Skeletal muscle cell (primary cell): Measurements from ENCODE around the gene USP11.

Source experiments
- DNase-seq: peaks from one replicate; pipeline ENCODE4 v3.0.0-alpha.2; 2010; ENCODE audit warnings: low read depth
- H3K4me3 ChIP-seq: 2 replicates; pipeline ENCODE4 v1.5.1; 2011; ENCODE audit warnings: low read depth, mild to moderate bottlenecking, control low read depth, low read length, moderate library complexity

The USP11 gene

GRCh38 chrX:47201345-47201944 is 31.4 kb upstream of the USP11 start:
- DNase-seq, result no peak
- H3K4me3 ChIP-seq, result no peak overlapping the region

DNA sequence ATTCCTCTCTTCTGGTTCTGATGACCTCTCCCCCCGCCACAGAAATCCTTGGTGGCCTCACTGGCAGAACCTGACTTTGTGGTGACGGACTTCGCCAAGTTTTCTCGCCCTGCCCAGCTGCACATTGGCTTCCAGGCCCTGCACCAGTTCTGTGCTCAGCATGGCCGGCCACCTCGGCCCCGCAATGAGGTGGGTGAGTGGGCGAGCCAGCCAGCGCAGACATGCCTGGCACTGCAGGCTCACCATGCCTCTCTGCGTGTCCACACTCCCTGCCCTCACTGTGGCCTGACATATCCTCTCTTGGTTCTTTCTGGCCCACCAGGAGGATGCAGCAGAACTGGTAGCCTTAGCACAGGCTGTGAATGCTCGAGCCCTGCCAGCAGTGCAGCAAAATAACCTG is 30.5 kb upstream of the USP11 start:
- no peak for DNase-seq

DNA sequence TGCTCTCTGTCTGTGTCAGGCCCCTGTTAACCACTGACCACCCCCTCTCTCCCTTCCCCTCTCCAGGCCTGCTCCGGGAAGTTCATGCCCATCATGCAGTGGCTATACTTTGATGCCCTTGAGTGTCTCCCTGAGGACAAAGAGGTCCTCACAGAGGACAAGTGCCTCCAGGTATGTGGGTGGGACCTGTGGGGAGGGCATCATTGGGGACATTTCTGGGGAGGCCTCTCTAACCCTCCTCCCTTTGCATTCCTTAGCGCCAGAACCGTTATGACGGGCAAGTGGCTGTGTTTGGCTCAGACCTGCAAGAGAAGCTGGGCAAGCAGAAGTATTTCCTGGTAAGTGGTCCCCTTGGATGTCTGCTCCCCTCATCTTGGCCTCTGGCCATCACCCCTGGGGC is 29.9 kb upstream of the USP11 start:
- no peak for DNase-seq

More for the DNA sequence above, 30.5 kb upstream of the USP11 start:
- no peak overlapping the region for H3K4me3 ChIP-seq

DNA sequence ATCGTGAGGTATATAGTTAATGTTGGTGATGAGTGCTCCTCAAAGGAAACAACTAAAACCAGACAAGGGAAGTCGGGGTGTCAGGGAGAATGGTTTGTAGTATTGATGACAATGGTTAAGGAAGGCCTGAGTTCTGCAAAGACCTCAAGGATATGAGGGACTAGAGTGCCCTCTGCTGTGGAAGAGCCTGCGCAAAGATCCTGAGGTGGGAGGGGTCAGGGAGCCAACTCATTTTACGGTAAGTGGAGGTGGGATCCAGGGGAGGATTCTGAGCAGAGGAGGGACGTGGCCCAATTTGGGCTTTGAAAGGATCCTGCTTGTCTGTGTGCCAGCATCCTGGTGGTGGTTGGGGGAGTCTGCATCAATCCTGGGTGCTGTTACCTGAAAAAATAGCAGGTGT is 27.8 kb upstream of the USP11 start:
- DNase-seq, result no peak
- no peak overlapping the region for H3K4me3 ChIP-seq

More for the DNA sequence above, 29.9 kb upstream of the USP11 start:
- H3K4me3 ChIP-seq, result no peak overlapping the region

GRCh38 chrX:47206316-47206715 is 26.5 kb upstream of the USP11 start:
- no peak overlapping the region for H3K4me3 ChIP-seq
- DNase-seq, result no peak

DNA sequence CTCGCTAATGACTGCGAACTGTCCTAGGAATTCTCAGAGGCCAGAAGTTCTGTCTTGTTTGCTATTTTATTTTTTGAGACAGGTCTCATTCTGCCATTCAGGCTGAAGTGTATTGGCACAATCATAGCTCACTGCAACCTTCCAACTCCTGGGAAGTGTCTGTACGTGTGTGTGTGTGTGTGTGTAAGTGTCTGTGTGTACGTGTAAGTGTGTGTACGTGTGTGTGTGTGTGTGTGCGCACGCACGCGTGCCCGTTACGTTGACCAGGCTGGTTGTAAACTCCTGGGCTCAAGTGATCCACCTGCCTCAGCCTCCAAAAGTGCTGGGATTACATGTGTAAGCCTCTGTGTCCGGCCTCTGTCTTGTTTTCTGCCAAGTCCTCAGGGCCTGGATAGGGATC is 24.7 kb upstream of the USP11 start:
- DNase-seq, result no peak
- no peak overlapping the region for H3K4me3 ChIP-seq

DNA sequence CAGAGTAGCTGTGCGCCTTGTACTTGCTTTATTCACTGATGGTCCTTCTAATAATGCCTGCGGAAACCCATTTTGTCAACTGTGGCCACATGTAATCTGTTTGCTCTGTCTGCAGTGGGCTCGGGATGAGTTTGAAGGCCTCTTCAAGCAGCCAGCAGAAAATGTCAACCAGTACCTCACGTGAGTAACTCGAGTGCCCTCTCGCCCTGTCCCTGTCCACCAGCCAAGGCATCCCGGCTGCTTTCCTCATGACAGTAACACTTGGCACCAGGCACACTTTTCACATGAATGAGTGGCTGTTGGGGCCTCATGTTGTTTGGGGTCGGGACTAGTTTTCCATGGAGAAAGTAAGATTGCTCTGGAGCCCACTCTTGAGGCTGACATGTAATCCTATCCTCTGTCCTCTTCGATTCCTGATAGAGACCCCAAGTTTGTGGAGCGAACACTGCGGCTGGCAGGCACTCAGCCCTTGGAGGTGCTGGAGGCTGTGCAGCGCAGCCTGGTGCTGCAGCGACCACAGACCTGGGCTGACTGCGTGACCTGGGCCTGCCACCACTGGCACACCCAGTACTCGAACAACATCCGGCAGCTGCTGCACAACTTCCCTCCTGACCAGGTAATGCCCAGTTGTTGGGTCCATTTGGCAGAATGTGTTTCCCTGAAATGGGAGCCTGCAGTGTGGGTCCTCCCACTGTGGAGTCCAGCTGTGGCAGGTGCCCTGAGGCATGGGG is 23.1 kb upstream of the USP11 start:
- no peak overlapping the region for H3K4me3 ChIP-seq
- no peak for DNase-seq

DNA sequence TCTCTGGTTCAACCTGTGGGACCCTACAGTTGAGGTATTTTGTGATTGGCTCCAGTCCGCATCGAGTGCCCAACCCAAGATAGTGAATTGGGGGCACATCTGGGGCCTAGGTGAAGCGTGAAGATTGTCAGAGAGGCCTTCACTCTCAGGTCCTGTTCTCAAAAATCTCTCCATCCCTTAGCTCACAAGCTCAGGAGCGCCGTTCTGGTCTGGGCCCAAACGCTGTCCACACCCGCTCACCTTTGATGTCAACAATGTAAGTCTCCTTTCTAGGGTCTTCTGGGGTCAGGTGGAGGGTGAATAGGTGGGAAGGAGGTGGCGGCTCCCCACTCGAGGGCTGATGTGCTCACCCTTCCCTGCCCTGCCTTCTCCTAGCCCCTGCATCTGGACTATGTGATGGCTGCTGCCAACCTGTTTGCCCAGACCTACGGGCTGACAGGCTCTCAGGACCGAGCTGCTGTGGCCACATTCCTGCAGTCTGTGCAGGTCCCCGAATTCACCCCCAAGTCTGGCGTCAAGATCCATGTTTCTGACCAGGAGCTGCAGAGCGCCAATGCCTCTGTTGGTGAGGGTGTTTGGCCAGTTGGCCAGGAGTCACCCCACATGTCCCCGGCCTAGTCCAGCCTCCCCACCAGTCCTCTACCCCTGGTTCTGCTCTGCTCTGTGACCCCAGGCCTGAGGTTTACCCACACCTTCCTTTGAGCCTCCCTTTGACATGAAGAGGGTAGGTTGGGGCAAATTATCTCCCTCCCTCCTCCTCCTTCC is 22.0 kb upstream of the USP11 start:
- DNase-seq, result no peak
- no peak overlapping the region for H3K4me3 ChIP-seq

- H3K4me3 ChIP-seq, result no peak overlapping the region
- DNase-seq, result no peak
These were observed 20.2 kb upstream of the USP11 start for GRCh38 chrX:47212381-47213293.

DNA sequence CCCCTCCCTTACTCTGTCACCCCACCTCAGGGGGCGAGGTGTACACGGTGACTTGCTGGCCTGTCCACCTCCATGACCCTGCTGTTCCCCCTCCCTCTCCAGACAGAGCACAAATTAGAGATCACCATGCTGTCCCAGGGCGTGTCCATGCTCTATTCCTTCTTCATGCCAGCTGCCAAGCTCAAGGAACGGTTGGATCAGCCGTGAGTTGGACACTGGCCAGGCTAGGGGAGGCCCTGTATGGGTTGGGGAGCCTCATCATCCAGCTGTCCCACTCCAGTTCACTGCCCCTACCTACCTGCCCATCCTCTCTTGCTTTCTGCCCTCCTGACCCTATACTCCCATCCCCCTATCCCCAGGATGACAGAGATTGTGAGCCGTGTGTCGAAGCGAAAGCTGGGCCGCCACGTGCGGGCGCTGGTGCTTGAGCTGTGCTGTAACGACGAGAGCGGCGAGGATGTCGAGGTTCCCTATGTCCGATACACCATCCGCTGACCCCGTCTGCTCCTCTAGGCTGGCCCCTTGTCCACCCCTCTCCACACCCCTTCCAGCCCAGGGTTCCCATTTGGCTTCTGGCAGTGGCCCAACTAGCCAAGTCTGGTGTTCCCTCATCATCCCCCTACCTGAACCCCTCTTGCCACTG is 18.3 kb upstream of the USP11 start:
- no peak overlapping the region for H3K4me3 ChIP-seq
- no peak for DNase-seq

GRCh38 chrX:47215291-47215900 is 17.4 kb upstream of the USP11 start:
- no peak overlapping the region for H3K4me3 ChIP-seq
- DNase-seq, result no peak

GRCh38 chrX:47216393-47216925 is 16.4 kb upstream of the USP11 start:
- DNase-seq, result no peak
- no peak overlapping the region for H3K4me3 ChIP-seq

- peak overlapping the region; percentile 15 for H3K4me3 ChIP-seq
- peak; percentile 18 for DNase-seq
These were observed 15.5 kb upstream of the USP11 start for GRCh38 chrX:47217121-47217851.

- peak; percentile 93 for DNase-seq
- H3K4me3 ChIP-seq, result peak overlapping the region; percentile 68
These were observed 14.9 kb upstream of the USP11 start for GRCh38 chrX:47217852-47218279.

GRCh38 chrX:47218280-47218919 is 14.4 kb upstream of the USP11 start, which contains the start of gene CDK16:
Gene CDK16, plus strand, starts transcription at chrX:47218681. Its CDS starts 4,877 bp downstream, at chrX:47223558.
- peak; percentile 41 for DNase-seq
- H3K4me3 ChIP-seq, result peak within 1 kb of the TSS; percentile 68

- H3K4me3 ChIP-seq, result peak overlapping the region; percentile 68
- no peak for DNase-seq
These were observed 13.6 kb upstream of the USP11 start for GRCh38 chrX:47218920-47219815.
